NCI-H460 (cell line): ENCODE measurements around the gene CD52. TPM values are rescaled to one million over a fixed set of nuclear protein-coding genes. Genes with fewer than 3 reads are reported as not detected.
A peak's percentile ranks its signal among the peaks of the same experiment; 100 is the strongest.
"Not testable (repeated sequence)": the region's sequence is repeated elsewhere in the genome, so short reads cannot be mapped to it uniquely, and the experiment has no call there.

Experiments
- DNase-seq: peaks from one replicate; pipeline ENCODE4 v3.0.0-alpha.2; 2016; ENCODE audit warnings: low read depth; ENCODE audit errors: extremely low read depth
- total RNA-seq: library from RNA; depleted of rRNA; stranded (reverse); fragments of >200 nt; shearing (Covaris generic); gene quantifications from 2 replicates; pipeline ENCODE4 v1.2.3, GENCODE V29; 2014

CD52 gene
- total RNA-seq, 1 experiment from 2014 or later: not detected

GRCh38 chr1:26297057-26297790, 20.5 kb upstream of the CD52 start:
- DNase-seq: no peak

- DNase-seq: no peak
Observed at GRCh38 chr1:26297791-26298124, 20.0 kb upstream of the CD52 start.

- no peak for DNase-seq
Observed at GRCh38 chr1:26300578-26301275, 17.0 kb upstream of the CD52 start.

- no peak for DNase-seq
Observed at GRCh38 chr1:26302733-26303405, 14.9 kb upstream of the CD52 start.

- DNase-seq: no peak
Observed at GRCh38 chr1:26305667-26306289, 12.0 kb upstream of the CD52 start.

GRCh38 chr1:26306290-26307229, 11.2 kb upstream of the CD52 start, which contains the start of gene UBXN11:
Gene UBXN11 (minus strand): TSS chr1:26306636. CDS start chr1:26302883, 3,753 bp downstream.
- peak; percentile 92 for DNase-seq

GRCh38 chr1:26307363-26307781, 10.4 kb upstream of the CD52 start:
- no peak for DNase-seq

GRCh38 chr1:26307966-26308899, 9.5 kb upstream of the CD52 start:
- not testable (repeated sequence) for DNase-seq

- DNase-seq: no peak
Observed at GRCh38 chr1:26314501-26314900, 3.3 kb upstream of the CD52 start.

- no peak for DNase-seq
Observed at GRCh38 chr1:26315874-26316850, 1.6 kb upstream of the CD52 start.

- no peak for DNase-seq
Observed at GRCh38 chr1:26317146-26317545, 612 bp upstream of the CD52 start.

- DNase-seq: no peak
Observed at GRCh38 chr1:26318338-26319064, 743 bp downstream of the CD52 start.

- DNase-seq: no peak
Observed at GRCh38 chr1:26320896-26321295, 3.1 kb downstream of the CD52 start.

- DNase-seq: peak; percentile 78
Observed at GRCh38 chr1:26321315-26322041, 3.7 kb downstream of the CD52 start.

- no peak for DNase-seq
Observed at GRCh38 chr1:26322042-26322331, 4.2 kb downstream of the CD52 start.

GRCh38 chr1:26323382-26323781, 5.6 kb downstream of the CD52 start:
- no peak for DNase-seq

GRCh38 chr1:26324550-26324949, 6.8 kb downstream of the CD52 start:
- no peak for DNase-seq
